K562 (cell line): ENCODE measurements around the gene C1orf74. TPM values are rescaled to one million over a fixed set of nuclear protein-coding genes. Genes with fewer than 3 reads are reported as not detected.

ENCODE experiments used
- BRD4 ChIP-seq: fragments of 200-600 bp; sonication (generic); IDR thresholded peaks from 2 replicates; pipeline ENCODE4 v1.6.1; 2017; ENCODE audit warnings: inconsistent platforms
- CUX1 ChIP-seq: fragments of 200-800 bp; sonication (Bioruptor generic); IDR thresholded peaks from 2 replicates; pipeline ENCODE4 v1.6.1; 2016; ENCODE audit warnings: missing genetic modification characterization, missing compliant biosample characterization
- EWSR1 ChIP-seq: fragments of 450-650 bp; IDR thresholded peaks from 2 replicates; pipeline ENCODE4 v1.6.1; 2018; ENCODE audit warnings: borderline replicate concordance, mild to moderate bottlenecking, low read depth, moderate library complexity; ENCODE audit not compliant: partially characterized antibody
- HINFP ChIP-seq: fragments of 450-650 bp; conservative IDR thresholded peaks from 2 replicates; pipeline ENCODE4 v1.6.1; 2016; ENCODE audit warnings: missing genetic modification characterization, low read depth, mild to moderate bottlenecking, control low read depth, missing compliant biosample characterization
- HNRNPK ChIP-seq: fragments of 200-400 bp; formaldehyde crosslinking; IDR thresholded peaks from one replicate; pipeline ENCODE4 v1.6.1; 2018; ENCODE audit warnings: mild to moderate bottlenecking, low read depth, low read length; ENCODE audit not compliant: poor library complexity, severe bottlenecking
- MXD1 ChIP-seq: fragments of 250-450 bp; sonication (Bioruptor Pico); IDR thresholded peaks from 2 replicates; pipeline ENCODE4 v1.8.0; 2021; ENCODE audit warnings: borderline replicate concordance, mild to moderate bottlenecking, moderate library complexity; ENCODE audit not compliant: poor library complexity, severe bottlenecking
- PML ChIP-seq: IDR thresholded peaks from 2 replicates; pipeline ENCODE4 v1.6.1; 2012; ENCODE audit warnings: low read length, inconsistent platforms
- PPARD ChIP-seq: fragments of 250-450 bp; sonication (Bioruptor Pico); IDR thresholded peaks from 2 replicates; pipeline ENCODE4 v1.8.0; 2022; ENCODE audit warnings: inconsistent platforms, mild to moderate bottlenecking, moderate library complexity
- RBM25 ChIP-seq: fragments of 200-400 bp; formaldehyde crosslinking; IDR thresholded peaks from 2 replicates; pipeline ENCODE4 v1.6.1; 2018; ENCODE audit warnings: low read length, low read depth, moderate library complexity; ENCODE audit not compliant: severe bottlenecking
- RBM39 ChIP-seq: fragments of 200-400 bp; formaldehyde crosslinking; optimal IDR thresholded peaks from 2 replicates; pipeline ENCODE3; 2018; ENCODE audit warnings: low read depth, low read length
- ZBED1 ChIP-seq: IDR thresholded peaks from 2 replicates; pipeline ENCODE4 v1.6.1; 2014
- ZC3H11A ChIP-seq: IDR thresholded peaks from 2 replicates; pipeline ENCODE4 v1.6.1; 2012; ENCODE audit warnings: low read depth, low read length, improper control_type of control experiment
- ZNF143 ChIP-seq: sonication (generic); formaldehyde crosslinking; IDR thresholded peaks from 2 replicates; pipeline ENCODE4 v1.9.0; 2022; ENCODE audit warnings: mild to moderate bottlenecking, missing genetic modification reagents
- ZNF766 ChIP-seq: fragments of 200-800 bp; sonication (Bioruptor generic); conservative IDR thresholded peaks from 2 replicates; pipeline ENCODE4 v1.6.1; 2016; ENCODE audit warnings: missing genetic modification characterization, missing compliant biosample characterization
- polyA plus RNA-seq, 8 experiments: library from polyadenylated mRNA; depleted of rRNA in 4 of 8; stranded (reverse) in 5 of 8; unstranded in 3 of 8; fragments of >200 nt; fragmentation: Nextera tagmentation in 2 of 8; fragmentation: Illumina TruSeq in 1 of 8; extraction: Ambion mirVana in 2 of 8; extraction: Trizol in 1 of 8; gene quantifications; 2 replicates each; pipeline versions ENCODE4 v1.2.1 to v1.2.3, GENCODE V29; 2011 to 2014; ENCODE audit warnings: inconsistent platforms in 1 of 8, missing spikeins in 1 of 8
- total RNA-seq, 7 experiments: library from RNA; depleted of rRNA in 6 of 7; stranded (reverse); fragments of >200 nt in 6 of 7; fragmentation: Illumina TruSeq in 2 of 7; extraction: Trizol in 2 of 7; gene quantifications; 2 replicates each; pipeline versions ENCODE4 v1.2.1 to v1.2.3, GENCODE V29; 2011 to 2021; ENCODE audit warnings: low replicate concordance in 1 of 7

C1orf74 gene
- total and polyA plus RNA-seq, 9 of the 15 experiments (the other 6 are each of a cell fraction or from before 2014, with no cell fraction given): 4.0 to 7.6 (median 5.7) TPM

GRCh38 chr1:209827384-209828262 is 43.3 kb upstream of the C1orf74 start, which contains the start of gene UTP25 (continued):
- TF ChIP-seq RBM39: no peak
- no peak for TF ChIP-seq PPARD (CRISPR knock-in tag)
- peak; percentile 99 for TF ChIP-seq MXD1 (CRISPR knock-in tag)
- no peak for TF ChIP-seq ZNF143
- TF ChIP-seq EWSR1: no peak
- no peak for TF ChIP-seq ZBED1
- TF ChIP-seq CUX1 (CRISPR knock-in tag): no peak
- peak; percentile 48; the same call in 1 of the 2 replicates for TF ChIP-seq BRD4
- no peak for TF ChIP-seq HNRNPK
- no peak for TF ChIP-seq ZC3H11A
- TF ChIP-seq RBM25: peak; percentile 73
- no peak for TF ChIP-seq HINFP (tag)
- TF ChIP-seq PML: no peak; the same call in 1 of the 2 replicates
- no peak for TF ChIP-seq ZNF766 (CRISPR knock-in tag)
